ENCODE data around the gene CD38.
"Not testable (repeated sequence)": the region's sequence is repeated elsewhere in the genome, so short reads cannot be mapped to it uniquely, and the experiment has no call there.

Gene CD38

GRCh38 chr4:15852524-15852923 lies 74.4 kb downstream of the CD38 start:
- Histone ChIP-seq H3K4me1 (ENCODE audit: control insufficient read depth in 5 of 5, insufficient read depth in 5 of 5, low read length in 5 of 5) (peaks cover 0 to 4% (median 2%) of the 10 kb centered on the region in 5 donors), H3K27ac (ENCODE audit: low read depth, low read length) (no peak overlapping the region), H3K27me3 (ENCODE audit: control insufficient read depth in 5 of 5, insufficient read depth in 4 of 5, low read length in 5 of 5) (no peaks in the 10 kb centered on the region), H3K9ac (ENCODE audit: low read length in 5 of 5) (no peak overlapping the region), H3K36me3 (ENCODE audit: control insufficient read depth in 5 of 5, insufficient read depth in 5 of 5, low read length in 5 of 5) (no peaks in the 10 kb centered on the region), H3K9me3 (ENCODE audit: control insufficient read depth in 5 of 5, low read length in 5 of 5) (no peaks in the 10 kb centered on the region), H3K4me3 (ENCODE audit: low read depth in 1 of 5, low read length in 5 of 5) (no peak overlapping the region)

- Histone ChIP-seq H3K4me1 (ENCODE audit: control insufficient read depth in 5 of 5, insufficient read depth in 5 of 5, low read length in 5 of 5) (peaks cover 0 to 4% (median 2%) of the 10 kb centered on the region in 5 donors), H3K4me3 (ENCODE audit: low read depth in 1 of 5, low read length in 5 of 5) (no peak overlapping the region), H3K9ac (ENCODE audit: low read length in 5 of 5) (no peak overlapping the region), H3K27ac (ENCODE audit: low read depth, low read length) (no peak overlapping the region), H3K9me3 (ENCODE audit: control insufficient read depth in 5 of 5, low read length in 5 of 5) (no peaks in the 10 kb centered on the region), H3K27me3 (ENCODE audit: control insufficient read depth in 5 of 5, insufficient read depth in 4 of 5, low read length in 5 of 5) (no peaks in the 10 kb centered on the region), H3K36me3 (ENCODE audit: control insufficient read depth in 5 of 5, insufficient read depth in 5 of 5, low read length in 5 of 5) (no peaks in the 10 kb centered on the region)
Measured at GRCh38 chr4:15853345-15853744, 75.2 kb downstream of the CD38 start.

- Histone ChIP-seq H3K9me3 (ENCODE audit: control insufficient read depth in 5 of 5, low read length in 5 of 5) (no peaks in the 10 kb centered on the region), H3K4me3 (ENCODE audit: low read depth in 1 of 5, low read length in 5 of 5) (no peak overlapping the region), H3K9ac (ENCODE audit: low read length in 5 of 5) (no peak overlapping the region), H3K36me3 (ENCODE audit: control insufficient read depth in 5 of 5, insufficient read depth in 5 of 5, low read length in 5 of 5) (no peaks in the 10 kb centered on the region), H3K4me1 (ENCODE audit: control insufficient read depth in 5 of 5, insufficient read depth in 5 of 5, low read length in 5 of 5) (peaks cover 0 to 4% (median 2%) of the 10 kb centered on the region in 5 donors), H3K27me3 (ENCODE audit: control insufficient read depth in 5 of 5, insufficient read depth in 4 of 5, low read length in 5 of 5) (no peaks in the 10 kb centered on the region), H3K27ac (ENCODE audit: low read depth, low read length) (no peak overlapping the region)
Measured at GRCh38 chr4:15855804-15856475, 77.8 kb downstream of the CD38 start.

- not testable (repeated sequence) for H3K27ac ChIP-seq (ENCODE audit: low read depth, low read length); H3K4me1 ChIP-seq (ENCODE audit: control insufficient read depth in 5 of 5, insufficient read depth in 5 of 5, low read length in 5 of 5); H3K4me3 ChIP-seq (ENCODE audit: low read depth in 1 of 5, low read length in 5 of 5); H3K27me3 ChIP-seq (ENCODE audit: control insufficient read depth in 5 of 5, insufficient read depth in 4 of 5, low read length in 5 of 5); H3K36me3 ChIP-seq (ENCODE audit: control insufficient read depth in 5 of 5, insufficient read depth in 5 of 5, low read length in 5 of 5); H3K9ac ChIP-seq (ENCODE audit: low read length in 5 of 5); H3K9me3 ChIP-seq (ENCODE audit: control insufficient read depth in 5 of 5, low read length in 5 of 5)
Measured at GRCh38 chr4:15861198-15861597, 83.1 kb downstream of the CD38 start.

- Histone ChIP-seq H3K9ac (ENCODE audit: low read length in 5 of 5) (no peak overlapping the region), H3K27ac (ENCODE audit: low read depth, low read length) (no peak overlapping the region), H3K4me3 (ENCODE audit: low read depth in 1 of 5, low read length in 5 of 5) (no peak overlapping the region), H3K27me3 (ENCODE audit: control insufficient read depth in 5 of 5, insufficient read depth in 4 of 5, low read length in 5 of 5) (no peaks in the 10 kb centered on the region), H3K9me3 (ENCODE audit: control insufficient read depth in 5 of 5, low read length in 5 of 5) (no peaks in the 10 kb centered on the region), H3K36me3 (ENCODE audit: control insufficient read depth in 5 of 5, insufficient read depth in 5 of 5, low read length in 5 of 5) (no peaks in the 10 kb centered on the region), H3K4me1 (ENCODE audit: control insufficient read depth in 5 of 5, insufficient read depth in 5 of 5, low read length in 5 of 5) (no peaks in the 10 kb centered on the region)
Measured at GRCh38 chr4:15864651-15865566, 86.8 kb downstream of the CD38 start.

GRCh38 chr4:15868111-15868510 lies 90.0 kb downstream of the CD38 start:
- Histone ChIP-seq H3K4me1 (ENCODE audit: control insufficient read depth in 5 of 5, insufficient read depth in 5 of 5, low read length in 5 of 5) (peaks cover 0 to 5% (median 0%) of the 10 kb centered on the region in 5 donors), H3K27ac (ENCODE audit: low read depth, low read length) (no peak overlapping the region), H3K27me3 (ENCODE audit: control insufficient read depth in 5 of 5, insufficient read depth in 4 of 5, low read length in 5 of 5) (no peaks in the 10 kb centered on the region), H3K9me3 (ENCODE audit: control insufficient read depth in 5 of 5, low read length in 5 of 5) (no peaks in the 10 kb centered on the region), H3K4me3 (ENCODE audit: low read depth in 1 of 5, low read length in 5 of 5) (no peak overlapping the region), H3K36me3 (ENCODE audit: control insufficient read depth in 5 of 5, insufficient read depth in 5 of 5, low read length in 5 of 5) (no peaks in the 10 kb centered on the region), H3K9ac (ENCODE audit: low read length in 5 of 5) (no peak overlapping the region)

GRCh38 chr4:15868826-15869413 lies 90.8 kb downstream of the CD38 start:
- Histone ChIP-seq H3K27me3 (ENCODE audit: control insufficient read depth in 5 of 5, insufficient read depth in 4 of 5, low read length in 5 of 5) (no peaks in the 10 kb centered on the region), H3K4me3 (ENCODE audit: low read depth in 1 of 5, low read length in 5 of 5) (no peak overlapping the region), H3K36me3 (ENCODE audit: control insufficient read depth in 5 of 5, insufficient read depth in 5 of 5, low read length in 5 of 5) (no peaks in the 10 kb centered on the region), H3K9me3 (ENCODE audit: control insufficient read depth in 5 of 5, low read length in 5 of 5) (no peaks in the 10 kb centered on the region), H3K9ac (ENCODE audit: low read length in 5 of 5) (no peak overlapping the region), H3K4me1 (ENCODE audit: control insufficient read depth in 5 of 5, insufficient read depth in 5 of 5, low read length in 5 of 5) (peaks cover 0 to 8% (median under 1%) of the 10 kb centered on the region in 5 donors), H3K27ac (ENCODE audit: low read depth, low read length) (no peak overlapping the region)

- H3K27me3 ChIP-seq (ENCODE audit: control insufficient read depth in 5 of 5, insufficient read depth in 4 of 5, low read length in 5 of 5) = no peaks in the 10 kb centered on the region
- no peaks in the 10 kb centered on the region for H3K36me3 ChIP-seq (ENCODE audit: control insufficient read depth in 5 of 5, insufficient read depth in 5 of 5, low read length in 5 of 5)
- H3K9ac ChIP-seq (ENCODE audit: low read length in 5 of 5) = no peak overlapping the region
- H3K4me1 ChIP-seq (ENCODE audit: control insufficient read depth in 5 of 5, insufficient read depth in 5 of 5, low read length in 5 of 5) = peaks cover 0 to 19% (median 7%) of the 10 kb centered on the region in 5 donors
- no peak overlapping the region for H3K27ac ChIP-seq (ENCODE audit: low read depth, low read length)
- H3K4me3 ChIP-seq (ENCODE audit: low read depth in 1 of 5, low read length in 5 of 5) = no peak overlapping the region
- H3K9me3 ChIP-seq (ENCODE audit: control insufficient read depth in 5 of 5, low read length in 5 of 5) = no peaks in the 10 kb centered on the region
Measured at GRCh38 chr4:15870079-15870478, 92.0 kb downstream of the CD38 start.

- Histone ChIP-seq H3K9ac (ENCODE audit: low read length in 5 of 5) (no peak overlapping the region), H3K4me1 (ENCODE audit: control insufficient read depth in 5 of 5, insufficient read depth in 5 of 5, low read length in 5 of 5) (peaks cover 3 to 29% (median 17%) of the 10 kb centered on the region in 5 donors), H3K36me3 (ENCODE audit: control insufficient read depth in 5 of 5, insufficient read depth in 5 of 5, low read length in 5 of 5) (no peaks in the 10 kb centered on the region), H3K27ac (ENCODE audit: low read depth, low read length) (peak overlapping the region; percentile 95), H3K9me3 (ENCODE audit: control insufficient read depth in 5 of 5, low read length in 5 of 5) (no peaks in the 10 kb centered on the region), H3K27me3 (ENCODE audit: control insufficient read depth in 5 of 5, insufficient read depth in 4 of 5, low read length in 5 of 5) (no peaks in the 10 kb centered on the region), H3K4me3 (ENCODE audit: low read depth in 1 of 5, low read length in 5 of 5) (no peak overlapping the region)
Measured at GRCh38 chr4:15870921-15871664, 93.0 kb downstream of the CD38 start.

Data from subcutaneous abdominal adipose tissue (tissue), 5 donors.